Thyroid gland (tissue), 4 donors: ENCODE data around the gene CNTN3.

Experiments used
- CTCF ChIP-seq, 6 experiments: fragments of 200-600 bp in 3 of 6; fragments of 450-650 bp in 3 of 6; sonication (generic) in 3 of 6; IDR thresholded peaks; one replicate each; pipeline ENCODE4 v1.5.1; 2016 to 2019; ENCODE audit warnings: antibody characterized with exemption in 6 of 6, mild to moderate bottlenecking in 2 of 6, inconsistent platforms in 1 of 6, moderate library complexity in 1 of 6
- POLR2A ChIP-seq, 2 donors: fragments of 450-650 bp; IDR thresholded peaks; one replicate each; pipeline ENCODE4 v1.6.1; 2017; ENCODE audit warnings: antibody characterized with exemption in 2 of 2, mild to moderate bottlenecking in 2 of 2, moderate library complexity in 1 of 2

- TF ChIP-seq POLR2A (IDR thresholded peaks at IDR 0.05), result no peak
- TF ChIP-seq CTCF (IDR thresholded peaks at IDR 0.05), result peak in 3 of 6 experiments; percentile 29 to 50 (median 44)
These were observed 16.1 kb upstream of the CNTN3 start for GRCh38 chr3:74630602-74631001.
